Stimulated activated naive CD8-positive, alpha-beta T cell treated with anti-CD3 and anti-CD28 coated beads, Interleukin-15, Interleukin-2, amounts not matched to agents 100 ng/mL and 50 ng/mL, for 24 hours (primary cell): Measurements from ENCODE around the gene UBTD2.

ENCODE experiments used
- H3K27ac Mint-ChIP-seq: one replicate; pipeline ENCODE4 v1.8.0; 2021; ENCODE audit warnings: mild to moderate bottlenecking, mixed read lengths
- H3K27me3 Mint-ChIP-seq: one replicate; pipeline ENCODE4 v1.8.0; 2021; ENCODE audit warnings: mixed read lengths
- H3K36me3 Mint-ChIP-seq: one replicate; pipeline ENCODE4 v1.8.0; 2021; ENCODE audit warnings: low read depth, mixed read lengths
- H3K4me1 Mint-ChIP-seq: one replicate; pipeline ENCODE4 v1.8.0; 2021; ENCODE audit warnings: low read depth, mixed read lengths
- H3K4me3 Mint-ChIP-seq: one replicate; pipeline ENCODE4 v1.8.0; 2021; ENCODE audit warnings: mild to moderate bottlenecking, mixed read lengths
- H3K9me3 Mint-ChIP-seq: one replicate; pipeline ENCODE4 v1.8.0; 2021; ENCODE audit warnings: mixed read lengths

UBTD2 gene

DNA sequence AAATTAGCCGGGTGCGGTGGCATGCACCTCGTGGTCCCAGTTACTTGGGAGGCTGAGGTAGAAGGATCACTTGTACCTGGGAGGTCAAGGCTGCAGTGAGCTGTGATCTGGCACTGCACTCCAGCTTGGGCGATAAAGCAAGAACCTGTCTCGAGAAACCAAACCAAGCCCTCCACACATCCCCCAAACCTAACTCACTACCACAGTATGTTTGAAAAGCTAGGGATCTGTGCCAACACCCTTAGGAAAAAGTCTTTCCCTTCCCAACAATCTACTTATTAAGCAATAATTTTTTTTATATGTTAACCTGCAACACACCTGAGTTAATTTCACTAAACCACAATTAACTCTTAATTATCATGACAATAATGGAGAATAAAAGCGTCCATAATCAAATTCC, 2.2 kb downstream of the UBTD2 start:
- H3K27me3 Mint-ChIP-seq: peaks cover 11% of the 10 kb centered on the region
- H3K9me3 Mint-ChIP-seq: no peaks in the 10 kb centered on the region
- peaks cover 55% of the 10 kb centered on the region for H3K4me1 Mint-ChIP-seq
- H3K36me3 Mint-ChIP-seq: peaks cover 11% of the 10 kb centered on the region
- H3K4me3 Mint-ChIP-seq: peak overlapping the region; percentile 91
- H3K27ac Mint-ChIP-seq: no peak overlapping the region

GRCh38 chr5:172280929-172281328, 2.6 kb downstream of the UBTD2 start:
- Mint-ChIP-seq H3K4me1 (peaks cover 59% of the 10 kb centered on the region), H3K9me3 (no peaks in the 10 kb centered on the region), H3K36me3 (peaks cover 11% of the 10 kb centered on the region), H3K27me3 (peaks cover 11% of the 10 kb centered on the region), H3K4me3 (no peak overlapping the region), H3K27ac (no peak overlapping the region)

DNA sequence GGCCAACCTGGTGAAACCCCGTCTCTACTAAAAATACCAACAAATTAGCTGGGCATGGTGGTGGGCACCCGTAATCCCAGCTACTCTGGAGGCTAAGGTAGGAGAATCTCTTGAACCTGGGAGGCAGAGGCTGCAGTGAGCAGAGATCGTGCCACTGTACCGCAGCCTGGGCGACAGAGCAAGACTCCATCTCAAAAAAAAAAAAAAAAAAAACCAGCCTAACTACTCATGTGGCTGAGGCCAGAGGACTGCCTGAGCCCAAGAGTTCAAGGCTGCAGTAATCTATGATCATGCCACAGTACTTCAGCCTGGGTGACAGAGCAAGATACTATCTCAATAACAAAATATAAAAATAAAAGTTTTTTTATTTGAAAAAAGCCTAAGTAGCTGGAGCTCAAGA, 3.2 kb downstream of the UBTD2 start:
- H3K27ac Mint-ChIP-seq: no peak overlapping the region
- no peaks in the 10 kb centered on the region for H3K9me3 Mint-ChIP-seq

GRCh38 chr5:172278356-172278755, 5.2 kb downstream of the UBTD2 start:
- H3K27ac Mint-ChIP-seq: no peak overlapping the region
- no peaks in the 10 kb centered on the region for H3K9me3 Mint-ChIP-seq
- H3K36me3 Mint-ChIP-seq: peaks cover 11% of the 10 kb centered on the region
- no peak overlapping the region for H3K4me3 Mint-ChIP-seq
- H3K4me1 Mint-ChIP-seq: peaks cover 72% of the 10 kb centered on the region
- H3K27me3 Mint-ChIP-seq: no peaks in the 10 kb centered on the region

More for the DNA sequence above, 3.2 kb downstream of the UBTD2 start:
- peaks cover 6% of the 10 kb centered on the region for H3K27me3 Mint-ChIP-seq
- H3K4me3 Mint-ChIP-seq: no peak overlapping the region
- H3K36me3 Mint-ChIP-seq: peaks cover 11% of the 10 kb centered on the region
- H3K4me1 Mint-ChIP-seq: peaks cover 65% of the 10 kb centered on the region

GRCh38 chr5:172276214-172276613, 7.3 kb downstream of the UBTD2 start:
- Mint-ChIP-seq H3K4me1 (peaks cover 62% of the 10 kb centered on the region), H3K36me3 (peaks cover 19% of the 10 kb centered on the region), H3K4me3 (no peak overlapping the region), H3K27me3 (no peaks in the 10 kb centered on the region), H3K9me3 (no peaks in the 10 kb centered on the region), H3K27ac (peak overlapping the region; percentile 11)

DNA sequence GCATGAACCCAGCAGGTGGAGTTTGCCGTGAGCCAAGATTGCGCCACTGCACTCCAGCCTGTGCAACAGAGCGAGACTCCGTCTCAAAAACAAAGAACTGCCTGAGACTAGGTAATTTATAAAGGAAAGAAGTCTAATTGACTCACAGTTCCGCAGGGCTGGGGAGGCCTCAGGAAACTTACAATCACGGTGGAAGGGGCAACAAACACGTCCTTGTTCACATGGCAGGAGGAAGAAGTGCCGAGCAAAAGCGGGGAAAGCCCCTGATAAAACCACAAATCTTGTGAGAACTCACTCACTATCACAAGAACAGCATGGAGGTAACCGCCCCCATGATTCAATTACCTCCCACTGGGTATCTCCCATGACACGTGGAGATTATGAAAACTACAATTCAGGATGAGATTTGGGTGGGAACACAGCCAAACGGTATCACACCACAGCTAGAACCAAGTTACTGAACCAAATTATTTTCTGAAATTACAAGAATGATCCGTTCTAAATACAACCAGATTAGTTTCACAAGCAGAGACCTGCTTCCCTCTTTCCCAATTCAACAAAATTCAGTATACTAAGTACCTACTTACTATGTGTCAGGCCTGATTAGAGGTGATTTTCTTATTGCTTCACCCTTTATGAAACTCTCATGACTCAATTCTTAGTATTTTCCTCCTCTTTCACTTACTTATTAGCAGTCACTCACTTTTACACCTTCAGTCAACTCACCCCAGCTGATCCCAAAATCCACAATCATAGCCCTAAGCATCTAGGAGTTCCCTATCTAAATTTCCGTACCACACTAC, 8.4 kb downstream of the UBTD2 start:
- H3K27ac Mint-ChIP-seq: peak overlapping the region; percentile 97
- peak overlapping the region; percentile 67 for H3K4me3 Mint-ChIP-seq
- H3K9me3 Mint-ChIP-seq: no peaks in the 10 kb centered on the region
- H3K27me3 Mint-ChIP-seq: no peaks in the 10 kb centered on the region
- H3K36me3 Mint-ChIP-seq: peaks cover 23% of the 10 kb centered on the region
- peaks cover 53% of the 10 kb centered on the region for H3K4me1 Mint-ChIP-seq

DNA sequence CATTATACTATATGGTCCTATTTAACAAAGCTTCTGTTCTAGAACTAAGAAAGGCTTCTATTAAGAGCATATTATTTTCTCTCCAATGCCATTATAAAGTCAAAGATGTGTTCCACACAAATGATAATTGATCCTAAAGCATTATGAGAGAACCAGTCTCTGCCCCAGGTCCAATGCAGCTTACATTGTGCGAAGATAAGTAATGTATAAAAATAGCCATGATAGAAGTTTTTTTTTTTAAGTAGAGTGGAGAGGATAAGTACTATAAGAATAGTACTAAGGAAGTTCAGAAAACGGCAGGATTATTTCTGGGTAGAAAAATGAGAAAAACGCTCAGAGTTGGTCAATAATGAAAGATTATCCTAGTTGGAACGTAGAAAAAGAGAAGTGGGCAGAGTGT, 15.6 kb downstream of the UBTD2 start:
- peaks cover 15% of the 10 kb centered on the region for H3K4me1 Mint-ChIP-seq
- H3K27ac Mint-ChIP-seq: no peak overlapping the region
- no peak overlapping the region for H3K4me3 Mint-ChIP-seq
- peaks cover 25% of the 10 kb centered on the region for H3K36me3 Mint-ChIP-seq
- no peaks in the 10 kb centered on the region for H3K9me3 Mint-ChIP-seq
- no peaks in the 10 kb centered on the region for H3K27me3 Mint-ChIP-seq

GRCh38 chr5:172266676-172267092, 16.9 kb downstream of the UBTD2 start:
- no peaks in the 10 kb centered on the region for H3K27me3 Mint-ChIP-seq
- H3K27ac Mint-ChIP-seq: peak overlapping the region; percentile 45
- H3K9me3 Mint-ChIP-seq: no peaks in the 10 kb centered on the region
- H3K4me3 Mint-ChIP-seq: no peak overlapping the region
- H3K36me3 Mint-ChIP-seq: peaks cover 17% of the 10 kb centered on the region
- H3K4me1 Mint-ChIP-seq: peaks cover 7% of the 10 kb centered on the region

DNA sequence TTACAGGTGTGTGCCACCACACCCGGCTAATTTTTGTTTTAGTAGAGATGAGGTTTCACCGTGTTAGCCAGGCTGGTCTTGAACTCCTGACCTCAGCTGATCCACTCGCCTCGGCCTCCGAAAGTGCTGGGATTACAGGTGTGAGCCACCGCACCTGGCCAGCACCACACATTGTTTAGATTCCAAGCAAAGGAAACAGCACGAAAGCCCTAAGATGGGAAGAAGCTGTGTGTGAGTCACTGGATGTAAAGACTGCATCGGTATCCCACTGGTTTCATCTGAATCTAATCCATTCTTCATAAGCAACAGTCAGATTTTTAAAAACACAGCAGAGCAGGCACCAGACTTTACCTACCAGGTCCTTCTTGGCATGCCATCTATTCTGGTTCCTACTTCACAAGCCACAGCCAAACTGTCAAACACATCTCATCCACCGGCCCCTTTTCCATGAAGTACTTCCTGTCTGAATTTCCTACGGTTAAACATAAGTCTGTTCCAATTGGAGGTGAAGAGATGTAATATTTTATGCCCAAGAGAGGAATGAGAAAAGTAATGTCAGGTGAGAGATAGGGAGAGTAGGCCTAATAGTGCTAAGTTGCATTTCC, 17.4 kb downstream of the UBTD2 start:
- no peaks in the 10 kb centered on the region for H3K9me3 Mint-ChIP-seq
- no peaks in the 10 kb centered on the region for H3K27me3 Mint-ChIP-seq
- H3K4me1 Mint-ChIP-seq: peaks cover 7% of the 10 kb centered on the region
- H3K36me3 Mint-ChIP-seq: peaks cover 19% of the 10 kb centered on the region
- no peak overlapping the region for H3K4me3 Mint-ChIP-seq
- H3K27ac Mint-ChIP-seq: peak overlapping the region; percentile 45

- H3K27me3 Mint-ChIP-seq: no peaks in the 10 kb centered on the region
- no peak overlapping the region for H3K27ac Mint-ChIP-seq
- H3K4me1 Mint-ChIP-seq: peaks cover 7% of the 10 kb centered on the region
- H3K4me3 Mint-ChIP-seq: no peak overlapping the region
- no peaks in the 10 kb centered on the region for H3K9me3 Mint-ChIP-seq
- H3K36me3 Mint-ChIP-seq: peaks cover 25% of the 10 kb centered on the region
Observed at GRCh38 chr5:172264815-172265395, 18.7 kb downstream of the UBTD2 start.

DNA sequence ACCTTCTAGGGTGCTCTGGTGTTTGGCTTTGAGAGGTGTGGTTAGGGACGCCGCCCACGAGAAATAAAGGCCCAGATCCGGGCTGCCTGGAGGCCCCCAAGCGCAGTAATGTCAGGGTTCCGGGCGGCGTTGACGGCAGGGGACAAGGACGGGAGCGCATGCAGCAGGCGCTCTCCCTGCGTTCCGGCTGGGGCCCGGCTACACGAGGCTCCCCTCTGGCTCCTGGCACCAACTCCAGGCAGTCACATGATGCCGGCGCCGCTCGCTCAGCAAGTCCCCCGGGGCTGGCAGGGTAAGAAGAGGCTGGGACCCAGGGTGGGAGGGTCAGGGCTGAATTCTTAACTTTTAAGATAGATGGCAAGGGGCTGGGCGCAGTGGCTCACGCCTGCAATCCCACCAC, 28.1 kb downstream of the UBTD2 start:
- Mint-ChIP-seq H3K4me3 (no peak overlapping the region), H3K27ac (no peak overlapping the region), H3K27me3 (no peaks in the 10 kb centered on the region), H3K9me3 (peaks cover 25% of the 10 kb centered on the region), H3K36me3 (peaks cover 55% of the 10 kb centered on the region), H3K4me1 (no peaks in the 10 kb centered on the region)

GRCh38 chr5:172252501-172252900, 31.1 kb downstream of the UBTD2 start:
- H3K9me3 Mint-ChIP-seq: peaks cover 23% of the 10 kb centered on the region
- no peak overlapping the region for H3K4me3 Mint-ChIP-seq
- H3K27ac Mint-ChIP-seq: no peak overlapping the region
- H3K27me3 Mint-ChIP-seq: no peaks in the 10 kb centered on the region
- H3K36me3 Mint-ChIP-seq: peaks cover 56% of the 10 kb centered on the region
- no peaks in the 10 kb centered on the region for H3K4me1 Mint-ChIP-seq

DNA sequence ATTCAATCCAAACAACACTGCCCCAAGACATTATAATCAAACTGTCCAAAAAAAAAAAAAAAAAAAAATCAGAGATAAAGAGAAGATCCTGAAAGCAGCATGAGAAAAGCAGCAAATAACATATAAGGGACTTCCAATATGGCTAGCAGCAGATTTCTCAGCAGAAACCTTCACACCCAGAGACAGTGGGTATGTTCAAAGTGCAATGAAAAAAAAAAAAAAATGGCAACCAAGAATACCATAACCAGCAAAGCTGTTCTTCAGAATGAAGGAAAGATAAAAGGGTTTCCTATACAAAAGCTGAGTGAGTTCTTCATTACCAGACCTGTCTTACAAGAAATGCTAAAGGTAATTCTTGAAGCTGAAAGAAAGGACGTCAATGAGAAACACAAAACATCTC, 32.1 kb downstream of the UBTD2 start:
- no peak overlapping the region for H3K4me3 Mint-ChIP-seq
- H3K36me3 Mint-ChIP-seq: peaks cover 56% of the 10 kb centered on the region
- peaks cover 23% of the 10 kb centered on the region for H3K9me3 Mint-ChIP-seq
- no peaks in the 10 kb centered on the region for H3K27me3 Mint-ChIP-seq
- no peak overlapping the region for H3K27ac Mint-ChIP-seq
- peaks cover 5% of the 10 kb centered on the region for H3K4me1 Mint-ChIP-seq

GRCh38 chr5:172248637-172249036, 34.9 kb downstream of the UBTD2 start:
- Mint-ChIP-seq H3K27me3 (no peaks in the 10 kb centered on the region), H3K4me3 (no peak overlapping the region), H3K9me3 (peaks cover 23% of the 10 kb centered on the region), H3K36me3 (peaks cover 39% of the 10 kb centered on the region), H3K27ac (no peak overlapping the region), H3K4me1 (peaks cover 9% of the 10 kb centered on the region)

- H3K27me3 Mint-ChIP-seq: no peaks in the 10 kb centered on the region
- no peak overlapping the region for H3K4me3 Mint-ChIP-seq
- H3K4me1 Mint-ChIP-seq: peaks cover 14% of the 10 kb centered on the region
- H3K9me3 Mint-ChIP-seq: peaks cover 7% of the 10 kb centered on the region
- peaks cover 33% of the 10 kb centered on the region for H3K36me3 Mint-ChIP-seq
- H3K27ac Mint-ChIP-seq: no peak overlapping the region
Observed at GRCh38 chr5:172245703-172246125, 37.9 kb downstream of the UBTD2 start.
